NCI-H1417 treated with DMSO at 0.1 percent for 48 hours (cell line): ENCODE measurements around the gene STRBP.

Source experiments
- DNase-seq: peaks from one replicate; lab custom pipeline; 2025; lab: John Stamatoyannopoulos, UW

Gene STRBP

DNA sequence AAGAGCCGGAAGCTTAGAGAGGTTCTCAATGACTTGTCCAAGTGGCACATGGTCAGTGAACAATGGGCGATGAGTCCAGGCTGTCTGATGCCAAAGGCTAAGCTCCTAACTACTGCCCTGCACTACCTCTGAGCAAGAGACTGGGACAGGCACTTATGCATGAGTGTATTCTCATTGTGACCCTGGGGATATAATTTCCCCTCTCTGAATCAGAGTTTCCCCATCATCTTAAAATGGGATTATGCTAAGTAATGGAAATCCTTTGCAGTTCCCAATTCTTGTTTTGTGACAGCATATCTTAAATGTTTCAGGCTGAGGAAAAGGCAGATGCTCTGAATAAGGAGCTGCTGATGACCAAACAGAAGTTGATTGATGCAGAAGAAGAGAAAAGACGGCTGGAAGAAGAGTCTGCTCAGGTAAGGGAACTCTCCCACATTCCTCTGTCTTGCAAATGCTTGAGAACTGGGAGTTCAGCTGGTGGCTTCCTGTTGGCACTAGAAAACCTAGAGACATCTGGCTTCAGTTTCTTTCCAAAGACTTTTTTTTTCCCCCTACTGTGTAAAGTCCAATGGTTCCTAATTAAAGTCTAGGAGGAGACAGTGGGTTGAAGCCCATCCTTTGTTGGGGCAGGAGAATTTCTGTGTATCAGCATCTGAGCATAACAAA, 170.8 kb downstream of the STRBP start:
- DNase-seq: no peak

DNA sequence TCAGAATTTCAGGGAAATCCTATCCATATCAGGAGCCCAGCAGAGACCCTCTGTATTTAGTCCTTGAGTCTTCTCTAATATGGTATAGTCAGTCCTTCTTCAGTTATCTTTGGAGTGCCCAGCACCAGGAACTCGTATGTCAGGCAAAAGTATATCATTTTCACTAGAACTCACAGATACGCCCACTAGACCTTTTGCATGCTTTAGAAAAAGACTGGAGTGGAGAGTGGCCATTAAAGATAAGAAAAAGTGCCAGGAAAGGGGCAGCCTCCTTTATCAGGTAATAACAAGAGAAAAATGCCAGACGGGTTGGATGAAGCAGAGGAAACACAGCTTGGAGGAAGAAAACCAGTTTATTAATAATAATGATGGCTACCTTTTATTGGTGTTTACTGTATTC, 171.4 kb downstream of the STRBP start:
- DNase-seq: no peak

DNA sequence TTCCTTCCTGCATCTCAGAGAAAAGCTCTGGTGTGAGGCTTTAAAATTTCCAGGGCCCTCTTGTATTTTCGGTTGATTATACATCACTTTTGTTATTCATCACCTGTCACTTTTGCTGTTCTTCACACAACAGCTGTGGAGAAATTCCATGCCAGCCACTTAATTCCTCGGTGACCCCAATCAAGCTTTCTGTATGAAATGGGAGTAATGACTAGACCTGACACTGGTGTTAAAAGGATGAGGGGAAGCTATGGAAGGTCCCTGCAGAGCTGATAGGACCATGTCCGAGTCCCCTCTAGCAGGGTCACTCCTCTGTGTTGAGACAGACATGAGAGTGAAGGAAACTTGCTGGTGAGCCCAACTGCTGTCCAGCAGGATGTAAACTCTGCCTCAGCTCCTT, 175.2 kb downstream of the STRBP start:
- no peak for DNase-seq

DNA sequence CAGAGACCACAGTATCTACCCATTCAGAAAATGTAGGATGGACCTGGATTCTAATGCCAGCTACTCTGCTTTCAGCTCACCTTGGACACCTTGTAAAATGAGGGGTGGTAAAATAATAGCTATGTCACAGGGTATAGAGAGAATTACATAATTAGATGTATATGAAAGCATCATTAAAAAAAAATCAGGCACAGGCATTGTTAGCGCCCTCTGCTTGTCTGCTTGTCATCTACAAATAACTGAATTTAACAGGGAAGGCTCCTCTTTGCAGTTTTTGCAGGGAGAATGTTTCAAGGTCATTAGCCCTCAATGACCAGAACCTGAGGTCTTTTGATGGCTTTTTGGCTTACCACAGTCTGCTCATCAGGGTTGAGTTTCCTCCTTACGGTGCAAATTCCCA, 176.9 kb downstream of the STRBP start:
- DNase-seq: no peak

DNA sequence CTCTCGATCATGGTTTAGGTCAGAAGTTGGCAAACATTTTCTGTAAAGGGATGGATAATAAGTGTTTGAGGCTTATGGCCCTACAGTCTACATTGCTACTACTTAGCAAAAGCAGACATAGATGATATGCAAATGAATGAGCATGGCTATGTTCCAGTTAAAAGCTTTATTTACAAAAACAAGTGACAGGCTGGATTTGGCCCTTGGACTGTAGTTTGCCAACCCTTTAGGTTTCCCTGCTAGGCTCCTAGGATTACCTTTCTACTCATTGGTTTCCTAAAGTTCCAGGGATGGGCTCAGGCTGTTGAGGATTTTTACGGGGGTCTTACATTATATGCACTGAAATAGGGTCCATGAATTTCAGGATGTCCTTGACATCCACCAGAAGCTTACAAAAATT, 177.4 kb downstream of the STRBP start:
- no peak for DNase-seq

DNA sequence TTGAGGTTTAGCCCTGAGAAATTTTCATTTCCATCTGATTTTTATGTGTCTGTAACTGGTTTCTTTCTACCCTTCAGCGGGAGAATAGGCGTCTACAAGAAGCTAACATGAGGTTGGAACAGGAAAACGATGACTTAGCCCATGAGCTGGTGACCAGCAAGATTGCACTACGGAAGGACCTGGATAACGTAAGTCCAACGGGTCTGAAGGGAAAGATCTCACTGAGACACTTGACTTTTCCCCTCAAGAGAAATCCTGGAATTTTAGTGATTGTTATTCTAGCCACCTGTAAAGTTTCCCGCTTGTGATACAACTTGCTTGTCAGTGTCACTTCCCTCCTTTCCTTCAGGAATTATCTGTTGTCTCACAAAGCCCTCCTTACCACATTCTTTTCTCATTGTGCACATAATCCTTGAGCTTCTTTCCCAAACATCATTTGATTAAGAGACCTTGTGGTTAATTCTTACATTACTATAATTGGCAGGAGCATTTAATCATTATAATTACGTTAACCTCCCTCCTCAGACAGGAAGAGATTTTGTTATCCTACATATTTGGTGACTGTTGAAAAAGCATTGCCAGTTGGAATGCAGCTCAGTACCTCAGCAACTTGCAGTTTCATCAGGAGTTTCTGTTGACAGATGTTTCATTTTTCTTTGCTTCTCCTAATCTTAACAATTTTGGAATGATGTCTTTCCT, 178.0 kb downstream of the STRBP start:
- no peak for DNase-seq

DNA sequence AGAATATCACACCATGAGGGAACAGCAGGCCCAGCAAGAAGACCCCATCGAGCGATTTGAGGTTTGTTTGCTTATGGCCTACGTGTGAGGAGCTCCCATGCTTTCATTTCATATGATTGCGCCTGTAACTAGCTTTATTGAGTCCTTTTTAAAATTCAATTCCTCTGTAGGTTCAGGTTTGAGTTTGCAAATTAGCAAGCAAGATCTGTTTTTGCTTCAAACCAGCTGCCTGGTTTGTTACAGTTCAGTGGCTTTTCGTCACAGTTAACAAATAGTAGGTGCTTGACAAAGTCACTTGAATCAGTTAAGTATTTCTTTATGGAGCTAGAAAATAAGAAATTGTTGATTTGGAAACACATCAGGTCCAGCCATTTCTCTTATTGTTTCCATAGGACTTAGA, 178.6 kb downstream of the STRBP start:
- no peak for DNase-seq

DNA sequence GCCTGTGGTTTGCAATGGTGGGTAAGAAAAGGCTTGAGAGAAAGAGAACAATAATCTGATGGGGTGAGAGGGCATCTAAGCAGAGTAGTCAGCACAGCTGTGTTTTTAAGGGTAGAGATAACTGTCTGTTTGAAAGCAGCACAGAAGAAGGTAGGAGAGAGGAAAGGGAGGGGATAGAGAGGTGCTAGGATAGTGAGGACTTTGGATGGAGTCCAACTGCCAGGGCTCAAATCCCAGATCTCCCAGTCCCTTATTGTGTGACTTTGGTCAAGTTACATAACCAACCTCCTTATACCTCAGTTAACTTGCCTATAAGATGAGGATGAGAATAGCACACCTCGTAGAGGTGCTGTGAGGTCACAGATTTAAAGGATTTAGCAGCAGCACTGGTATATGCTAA, 179.3 kb downstream of the STRBP start:
- DNase-seq: no peak

DNA sequence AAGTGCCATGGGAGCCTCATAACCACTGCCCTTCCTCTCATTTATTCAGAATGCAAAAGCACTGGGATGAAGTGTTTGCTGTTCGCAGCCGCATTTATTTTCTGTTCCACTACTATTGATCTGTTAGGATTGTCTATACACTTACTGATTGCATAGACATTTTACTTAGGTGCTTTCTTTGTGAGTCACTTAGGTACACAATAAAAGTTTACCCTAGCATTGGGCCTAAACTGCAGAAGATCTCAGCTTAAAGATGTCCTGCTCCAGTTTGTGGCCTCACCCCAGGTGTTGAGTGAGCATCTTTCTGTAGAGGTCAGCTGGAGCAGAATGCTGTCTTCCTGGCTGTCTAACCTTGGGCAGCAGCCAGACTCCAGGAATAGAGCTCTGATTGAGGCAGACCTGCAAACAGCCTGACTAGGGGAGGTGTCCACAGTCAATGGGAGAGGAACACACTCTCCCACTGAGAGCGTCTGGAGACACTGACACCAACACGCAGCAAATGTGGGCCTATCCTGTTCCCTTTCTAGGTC, 181.0 kb downstream of the STRBP start:
- DNase-seq: no peak

DNA sequence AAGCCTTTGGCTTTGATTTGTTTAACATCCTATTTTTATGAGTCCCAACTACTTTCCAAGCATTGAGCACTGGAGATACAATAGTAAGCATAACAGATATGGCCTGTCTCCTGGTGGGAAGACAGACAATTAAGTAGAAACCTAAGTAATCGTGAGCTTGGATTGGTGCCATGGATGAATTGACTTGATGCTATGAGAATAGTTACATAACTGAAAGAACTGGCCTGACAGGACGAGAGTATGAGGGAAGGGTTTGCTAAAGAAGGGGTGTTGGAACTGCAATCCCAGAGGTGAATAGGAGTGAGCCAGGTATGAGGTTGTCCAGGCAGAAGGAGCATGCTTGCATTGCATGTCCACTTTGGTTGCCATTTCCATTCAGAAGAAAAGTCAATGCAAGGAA, 182.5 kb downstream of the STRBP start:
- DNase-seq: no peak

DNA sequence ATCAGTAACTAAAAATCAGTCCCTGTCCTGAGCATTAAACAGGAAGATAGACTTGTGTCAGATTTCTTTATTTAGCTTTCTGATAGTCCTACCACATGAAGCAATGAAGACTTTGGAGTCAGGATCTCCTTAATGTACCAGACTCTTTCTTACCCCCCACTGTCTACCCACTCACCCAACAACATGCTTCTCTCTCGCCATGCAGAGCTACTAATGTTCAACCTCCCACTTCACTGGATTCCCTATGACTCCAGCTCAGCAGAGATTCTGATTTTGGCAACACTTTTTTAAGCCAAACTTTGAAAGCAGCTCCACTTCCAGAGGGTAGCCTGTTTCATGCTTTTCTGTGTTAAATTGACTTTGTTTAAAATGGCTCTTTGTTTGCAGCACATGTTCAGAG, 184.1 kb downstream of the STRBP start:
- DNase-seq: no peak

DNA sequence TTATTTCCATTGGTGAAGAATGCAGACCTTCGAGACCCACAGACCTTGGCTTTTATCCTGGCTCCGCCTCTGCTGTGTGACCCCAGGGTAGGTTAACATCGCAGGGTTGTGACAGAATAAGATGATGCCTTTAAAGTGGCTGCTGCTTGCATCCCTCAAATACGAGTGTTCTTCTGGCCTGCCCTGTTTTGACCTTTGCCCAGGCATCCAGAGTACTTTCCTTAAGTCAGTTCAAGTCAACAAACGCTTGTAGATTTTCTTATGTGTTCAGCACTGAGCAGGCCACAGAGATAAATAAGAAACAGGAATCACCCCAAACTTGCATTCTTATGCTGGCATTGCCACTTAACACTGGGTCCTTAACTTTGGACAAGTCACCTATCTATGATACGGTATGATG, 184.7 kb downstream of the STRBP start:
- DNase-seq: no peak

DNA sequence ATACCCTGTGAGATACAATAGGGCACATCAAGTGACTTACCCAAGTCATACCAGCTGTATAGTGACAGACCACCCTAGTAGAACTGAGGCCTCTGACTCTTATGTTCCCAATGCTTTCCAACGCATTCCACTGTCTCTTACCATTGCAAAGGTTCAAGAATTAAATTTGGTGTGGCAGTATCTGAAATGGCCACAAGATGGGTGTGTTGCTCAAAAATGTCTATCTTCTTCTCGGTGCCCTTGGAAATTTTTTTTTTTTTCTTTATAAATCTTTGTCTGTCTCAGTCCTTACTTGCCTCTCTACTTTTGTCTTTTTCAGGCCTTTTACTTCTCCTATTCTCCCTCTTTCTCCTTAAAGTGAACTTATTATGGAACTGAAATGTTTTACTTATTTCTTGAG, 186.6 kb downstream of the STRBP start:
- no peak for DNase-seq

DNA sequence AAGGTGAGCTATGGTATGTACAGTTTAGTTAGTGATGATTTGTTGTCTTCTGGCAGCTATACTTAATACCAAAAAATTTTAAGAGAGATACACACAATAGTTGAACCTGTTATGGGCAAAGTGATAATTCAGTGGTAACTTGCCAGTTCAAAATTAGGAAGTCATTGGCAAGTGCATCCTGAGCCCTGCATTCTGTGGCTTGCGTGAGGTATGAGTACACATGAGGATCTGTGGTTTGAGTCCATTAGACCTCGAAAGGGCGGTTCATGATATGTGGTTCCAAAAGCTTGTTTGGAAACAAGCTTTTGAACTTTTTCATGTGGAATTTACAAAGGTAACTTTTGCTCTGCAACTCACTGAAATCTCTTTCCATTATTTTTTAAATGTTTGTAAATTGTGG, 187.9 kb downstream of the STRBP start:
- no peak for DNase-seq

DNA sequence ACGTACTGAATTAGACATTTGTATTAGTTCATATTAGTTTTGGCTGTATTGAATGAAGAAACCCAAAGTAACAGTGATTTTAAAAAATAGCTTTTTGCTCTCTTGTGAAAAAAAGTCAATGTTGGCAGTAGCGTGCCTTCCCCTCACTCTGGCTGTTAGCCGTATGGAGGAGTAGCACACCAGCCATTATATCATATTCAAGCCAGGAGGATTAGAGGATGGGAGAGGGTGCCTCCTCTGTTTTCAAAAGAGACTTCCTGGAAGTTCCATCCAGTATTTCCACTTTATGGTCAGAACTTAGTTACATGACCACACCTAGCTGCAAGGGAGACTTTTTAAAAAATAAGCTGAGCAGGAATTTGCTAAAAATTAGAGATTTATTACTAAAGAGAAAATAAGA, 193.8 kb downstream of the STRBP start:
- no peak for DNase-seq

DNA sequence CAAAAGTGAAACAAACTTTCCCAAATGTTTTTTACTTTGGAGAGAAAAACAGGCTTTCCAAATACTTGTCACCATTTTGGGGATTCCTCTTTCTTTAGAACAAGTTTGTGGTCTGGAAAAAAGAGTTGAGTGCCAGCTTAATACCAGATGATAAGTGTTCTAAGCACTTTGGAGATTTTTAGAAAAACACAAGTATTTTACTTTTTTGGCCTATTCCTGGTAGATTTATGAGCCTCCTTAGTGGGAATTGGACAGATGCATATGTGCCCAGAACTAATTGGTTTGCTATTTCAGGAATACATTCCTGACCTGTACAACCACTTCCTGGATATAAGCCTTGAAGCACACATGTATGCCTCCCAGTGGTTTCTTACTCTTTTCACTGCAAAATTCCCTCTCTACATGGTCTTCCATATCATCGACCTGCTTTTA, 194.4 kb downstream of the STRBP start:
- no peak for DNase-seq

DNA sequence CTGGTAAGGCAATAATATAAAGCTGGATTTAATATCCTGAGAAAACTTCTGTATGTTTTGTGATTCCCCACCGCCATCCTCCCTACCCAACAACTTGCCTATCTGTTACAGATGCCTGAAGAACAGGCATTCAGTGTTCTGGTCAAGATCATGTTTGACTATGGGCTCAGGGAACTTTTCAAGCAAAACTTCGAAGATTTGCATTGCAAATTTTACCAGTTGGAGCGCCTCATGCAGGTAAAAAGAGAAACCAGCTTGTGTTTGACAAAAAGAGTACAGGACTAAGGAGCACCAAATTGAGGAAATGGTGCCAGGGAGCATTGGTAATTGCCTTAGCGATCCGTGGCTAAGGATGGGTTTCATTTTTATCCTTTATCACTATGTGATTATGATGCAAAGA, 194.9 kb downstream of the STRBP start:
- DNase-seq: no peak

DNA sequence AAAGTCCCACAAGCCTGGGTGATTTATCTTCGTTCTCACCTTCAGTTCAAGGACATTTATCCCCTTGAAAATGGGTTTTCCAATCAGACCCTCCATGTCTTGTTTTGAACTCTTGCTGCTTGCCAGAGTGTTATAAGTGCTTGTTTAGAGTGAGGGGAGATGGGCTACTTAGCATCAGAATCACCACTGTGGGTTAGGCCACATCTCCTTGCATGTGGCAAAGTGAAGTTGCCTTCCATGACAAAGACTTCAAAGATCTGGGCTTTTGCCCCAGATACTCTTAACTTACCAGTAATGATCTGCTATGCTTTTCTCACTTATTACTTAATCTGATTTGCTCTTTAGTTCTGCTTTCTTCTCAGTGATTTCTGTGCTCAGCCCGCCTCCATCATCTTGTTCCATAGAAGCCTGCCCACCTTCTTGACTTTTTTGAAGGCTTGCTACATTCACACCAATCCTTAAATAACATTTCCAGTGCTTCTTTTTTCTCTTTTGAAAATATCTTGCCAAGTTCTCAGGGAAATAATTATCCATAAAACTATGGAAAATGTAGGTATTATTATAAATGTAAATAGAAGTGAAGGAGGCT, 195.9 kb downstream of the STRBP start:
- DNase-seq: no peak
